A549 (cell line): ENCODE data around the gene SLC7A4.

Source experiments
- CHD2 ChIP-seq: fragments of 150-350 bp; IDR thresholded peaks from 2 replicates; pipeline ENCODE4 v1.6.1; 2014; ENCODE audit warnings: low read length; ENCODE audit not compliant: partially characterized antibody
- CTCF ChIP-seq: fragments of >200 bp; sonication (Bioruptor Twin); formaldehyde crosslinking; IDR thresholded peaks from 3 replicates; pipeline ENCODE4 v1.5.1; 2016
- HEYL ChIP-seq: fragments of 250-450 bp; sonication (Bioruptor Pico); IDR thresholded peaks from 2 replicates; pipeline ENCODE4 v1.8.0; 2021; ENCODE audit warnings: mild to moderate bottlenecking, moderate library complexity
- USF2 ChIP-seq: fragments of 450-650 bp; IDR thresholded peaks from 2 replicates; pipeline ENCODE4 v1.6.1; 2014; ENCODE audit warnings: antibody characterized with exemption
- ZC3H11A ChIP-seq: fragments of 450-650 bp; IDR thresholded peaks from 2 replicates; pipeline ENCODE4 v1.6.1; 2014; ENCODE audit warnings: antibody characterized with exemption, mild to moderate bottlenecking

GRCh38 chr22:20986365-20986764, 46.0 kb downstream of the SLC7A4 start:
- TF ChIP-seq USF2 (no peak), CTCF (no peak), CHD2 (no peak), ZC3H11A (no peak), HEYL (no peak)
